HepG2 (cell line): ENCODE results near the gene YPEL4. TPM values are rescaled to one million over a fixed set of nuclear protein-coding genes. Genes with fewer than 3 reads are reported as not detected.

Source experiments
- ATAC-seq: fragments of 200-7000 bp; cut with Tn5 transposase; 3 replicates; pipeline ENCODE4 v1.9.1; 2020; ENCODE audit warnings: mild to moderate bottlenecking, moderate library complexity
- BruUV-seq: library from RNA; stranded (reverse); fragments of 400-500 nt; replicated peaks from 2 replicates; lab custom pipeline; 2021; lab: Mats Ljungman, UMichigan
- CTCF ChIA-PET: fragments of 300-600 bp; formaldehyde crosslinking; extraction: SDS; loops from one replicate; lab custom pipeline; 2021; ENCODE audit warnings: low total read pairs, inconsistent platforms, low intra/inter-chr PET ratio; lab: Yijun Ruan, JAX
- POLR2A ChIA-PET: fragments of 350-600 bp; sonication (Branson Sonifier 250); formaldehyde crosslinking; loops from one replicate; lab custom pipeline; 2020; ENCODE audit warnings: antibody characterized with exemption, inconsistent platforms; lab: Yijun Ruan, JAX
- DNase-seq: peaks from one replicate; pipeline ENCODE4 v3.0.0-alpha.2; 2015; ENCODE audit warnings: low spot score
- FAIRE-seq: peaks from 3 replicates; lab custom pipeline; 2011; peaks lifted over from hg19 to GRCh38; lab: Jason Lieb, UNC
- H2AFZ ChIP-seq: one replicate; pipeline ENCODE4 v1.6.1; 2011; ENCODE audit warnings: low read length, inconsistent platforms
- H3K27ac ChIP-seq: fragments of 300-600 bp; 3 replicates; pipeline ENCODE4 v1.8.0; 2011; ENCODE audit warnings: mixed run types, mild to moderate bottlenecking, mixed read lengths, low read length, inconsistent platforms; ENCODE audit not compliant: insufficient read depth; ENCODE audit errors: extremely low read length
- H3K27me3 ChIP-seq, 2 experiments: fragments of 200-600 bp in 1 of 2; 2 replicates in 1 of 2; 3 replicates in 1 of 2; pipeline versions ENCODE4 v1.6.0 to v1.8.0; 2011; ENCODE audit warnings: low read length in 2 of 2, mild to moderate bottlenecking in 2 of 2, moderate library complexity in 2 of 2, inconsistent platforms in 1 of 2; ENCODE audit not compliant: insufficient read depth in 2 of 2, control insufficient read depth in 1 of 2
- H3K36me3 ChIP-seq, 2 experiments: fragments of 200-600 bp in 1 of 2; replicated peaks in 1 of 2; 2 replicates in 1 of 2; 3 replicates in 1 of 2; pipeline versions ENCODE4 v1.5.1 to v1.8.0; 2011; ENCODE audit warnings: low read length in 2 of 2, inconsistent platforms in 1 of 2; ENCODE audit not compliant: insufficient read depth in 2 of 2, control insufficient read depth in 1 of 2
- H3K4me1 ChIP-seq: 2 replicates; pipeline ENCODE4 v1.5.1; 2012; ENCODE audit warnings: low read length, inconsistent platforms; ENCODE audit not compliant: insufficient read depth
- H3K4me2 ChIP-seq: 2 replicates; pipeline ENCODE4 v1.6.0; 2011; ENCODE audit warnings: low read depth, low read length, inconsistent platforms
- H3K4me3 ChIP-seq, 3 experiments: fragments of 200-600 bp in 1 of 3; sonication (generic), shearing (Covaris generic) in 1 of 3; replicated peaks in 1 of 3; 2 replicates each; pipeline ENCODE4 v1.5.1; 2011 to 2016; ENCODE audit warnings: low read length in 3 of 3, inconsistent platforms in 2 of 3, low read depth in 2 of 3, mild to moderate bottlenecking in 2 of 3, control low read depth in 1 of 3, mixed read lengths in 1 of 3; ENCODE audit not compliant: insufficient read depth in 1 of 3
- H3K79me2 ChIP-seq: one replicate; pipeline ENCODE4 v1.6.1; 2011; ENCODE audit warnings: low read length, inconsistent platforms; ENCODE audit not compliant: insufficient read depth
- H3K9ac ChIP-seq: 2 replicates; pipeline ENCODE4 v1.6.0; 2011; ENCODE audit warnings: mild to moderate bottlenecking, low read depth, low read length, inconsistent platforms; ENCODE audit not compliant: insufficient read depth
- H3K9me3 ChIP-seq: 2 replicates; pipeline ENCODE4 v1.5.1; 2012; ENCODE audit warnings: mild to moderate bottlenecking, low read length
- H4K20me1 ChIP-seq: 2 replicates; pipeline ENCODE4 v1.6.0; 2011; ENCODE audit warnings: inconsistent platforms, mild to moderate bottlenecking, low read length, moderate library complexity; ENCODE audit not compliant: insufficient read depth
- CCDC6 ChIP-seq: sonication (generic); formaldehyde crosslinking; IDR thresholded peaks from 2 replicates; pipeline ENCODE4 v1.8.1; 2022; ENCODE audit warnings: mild to moderate bottlenecking, missing genetic modification reagents, moderate library complexity
- CSRNP2 ChIP-seq: sonication (generic); formaldehyde crosslinking; conservative IDR thresholded peaks from 2 replicates; pipeline ENCODE4 v1.8.0; 2022; ENCODE audit warnings: low read depth, missing genetic modification reagents
- E2F2 ChIP-seq: sonication (generic); formaldehyde crosslinking; IDR thresholded peaks from 2 replicates; pipeline ENCODE4 v1.4.0; 2020; ENCODE audit warnings: missing genetic modification reagents, borderline replicate concordance
- E2F5 ChIP-seq: sonication (generic); formaldehyde crosslinking; conservative IDR thresholded peaks from 2 replicates; pipeline ENCODE4 v1.4.0; 2020; ENCODE audit warnings: missing genetic modification reagents
- ELK4 ChIP-seq: sonication (generic); formaldehyde crosslinking; IDR thresholded peaks from 2 replicates; pipeline ENCODE4 v1.9.0; 2021; ENCODE audit warnings: missing genetic modification reagents, borderline replicate concordance
- MED8 ChIP-seq: sonication (generic); formaldehyde crosslinking; IDR thresholded peaks from 2 replicates; pipeline ENCODE4 v1.8.1; 2023; ENCODE audit warnings: mild to moderate bottlenecking, missing genetic modification reagents; ENCODE audit not compliant: insufficient replicate concordance
- MXI1 ChIP-seq: IDR thresholded peaks from 3 replicates; pipeline ENCODE4 v1.6.1; 2012; ENCODE audit warnings: low read depth, low read length, inconsistent platforms, borderline replicate concordance
- NR3C1 ChIP-seq: sonication (generic); formaldehyde crosslinking; IDR thresholded peaks from 2 replicates; pipeline ENCODE4 v1.4.0; 2020; ENCODE audit warnings: missing genetic modification reagents
- SMAD1 ChIP-seq: sonication (generic); formaldehyde crosslinking; IDR thresholded peaks from 2 replicates; pipeline ENCODE4 v1.4.0; 2020; ENCODE audit warnings: missing genetic modification reagents, low read depth, mild to moderate bottlenecking, borderline replicate concordance
- SRY ChIP-seq: sonication (generic); formaldehyde crosslinking; IDR thresholded peaks from 2 replicates; pipeline ENCODE4 v1.8.0; 2022; ENCODE audit warnings: mild to moderate bottlenecking, missing genetic modification reagents
- YY1 ChIP-seq: IDR thresholded peaks from 2 replicates; pipeline ENCODE4 v1.6.1; 2011; ENCODE audit warnings: low read length, low read depth, moderate library complexity, mild to moderate bottlenecking; ENCODE audit not compliant: insufficient read depth, insufficient replicate concordance
- ZNF333 ChIP-seq: sonication (generic); formaldehyde crosslinking; IDR thresholded peaks from 2 replicates; pipeline ENCODE4 v1.4.0; 2020; ENCODE audit warnings: mild to moderate bottlenecking, missing genetic modification reagents, borderline replicate concordance
- ZNF710 ChIP-seq: sonication (generic); formaldehyde crosslinking; IDR thresholded peaks from 2 replicates; pipeline ENCODE4 v1.5.0; 2020; ENCODE audit warnings: mild to moderate bottlenecking, missing genetic modification reagents, borderline replicate concordance
- ZNF773 ChIP-seq: sonication (generic); formaldehyde crosslinking; IDR thresholded peaks from 2 replicates; pipeline ENCODE4 v1.4.0; 2020; ENCODE audit warnings: missing genetic modification reagents, borderline replicate concordance
- ZNF879 ChIP-seq: sonication (generic); formaldehyde crosslinking; IDR thresholded peaks from 2 replicates; pipeline ENCODE4 v1.8.1; 2023; ENCODE audit warnings: missing genetic modification reagents
- WGBS: methylation state at CpG from one replicate; pipeline ENCODE4 v1.1.6; 2017; ENCODE audit warnings: low lambda C conversion rate; 5-methylcytosine and 5-hydroxymethylcytosine counted together
- in situ Hi-C: cut with HindIII; loops from 2 replicates; pipeline ENCODE4 v1.10.0; 2017; ENCODE audit warnings: low pct_unique_long_range_greater_than_20kb; ENCODE audit not compliant: extremely low pct_ligation_motif_present
- intact Hi-C: fragments of 100-400 bp; cut with micrococcal nuclease; formaldehyde crosslinking; loops from one replicate; pipeline ENCODE4 v1.10.0; 2022; ENCODE audit not compliant: unreplicated experiment
- polyA plus RNA-seq, 8 experiments: library from polyadenylated mRNA; depleted of rRNA in 3 of 8; stranded (reverse) in 7 of 8; unstranded in 1 of 8; fragments of >200 nt; fragmentation: Illumina TruSeq in 4 of 8; extraction: Trizol in 4 of 8; gene quantifications; 2 replicates each; pipeline versions ENCODE4 v1.2.1 to v1.2.3, GENCODE V29; 2011 to 2016; ENCODE audit warnings: low read depth in 4 of 8, missing spikeins in 1 of 8, mixed read lengths in 1 of 8; ENCODE audit not compliant: insufficient read depth in 1 of 8
- total RNA-seq, 5 experiments: library from RNA; depleted of rRNA; stranded (reverse); fragments of >200 nt; fragmentation: Illumina TruSeq; extraction: Trizol; gene quantifications; 2 replicates each; pipeline ENCODE4 v1.2.3, GENCODE V29; 2016; ENCODE audit warnings: low read depth in 1 of 5

YPEL4 gene
- total and polyA plus RNA-seq, 2 of the 13 experiments (the other 11 are each of a cell fraction or from before 2014, with no cell fraction given) = 0.04 TPM; not detected in 1

GRCh38 chr11:57605028-57605420 lies 44.7 kb downstream of the YPEL4 start:
- Histone ChIP-seq H3K9ac (no peak overlapping the region), H3K36me3 (no peaks in the 10 kb centered on the region), H3K27ac (no peak overlapping the region), H3K79me2 (no peaks in the 10 kb centered on the region), H3K9me3 (no peaks in the 10 kb centered on the region), H2AFZ (no peak overlapping the region), H3K27me3 (no peaks in the 10 kb centered on the region), H3K4me1 (no peaks in the 10 kb centered on the region), H4K20me1 (no peaks in the 10 kb centered on the region), H3K4me3 (no peak overlapping the region), H3K4me2 (no peak overlapping the region)
- 94% methylated on average over 5 of the region's 5 CpGs for WGBS
- no TSS peak for BruUV-seq
- in situ Hi-C loops = no loop called here
- POLR2A ChIA-PET = no interaction called here
- FAIRE-seq = no peak
- intact Hi-C loops = no loop called here
- CTCF ChIA-PET = no interaction called here
- ATAC-seq = no peak
- DNase-seq = no peak
- TF ChIP-seq CCDC6 (CRISPR knock-in tag) (no peak), MED8 (CRISPR knock-in tag) (no peak), ZNF773 (no peak), NR3C1 (CRISPR knock-in tag) (no peak), MXI1 (no peak), ZNF333 (CRISPR knock-in tag) (no peak), SRY (CRISPR knock-in tag) (no peak), YY1 (no peak), ZNF879 (no peak), ELK4 (no peak), E2F5 (CRISPR knock-in tag) (no peak), ZNF710 (CRISPR knock-in tag) (no peak), SMAD1 (no peak), E2F2 (CRISPR knock-in tag) (no peak), CSRNP2 (CRISPR knock-in tag) (no peak)
